C4-2B (cell line): ENCODE results near the gene DRD4.

Experiments
- ZFX ChIP-seq: fragments of 450-650 bp; IDR thresholded peaks from 2 replicates; pipeline ENCODE4 v1.6.1; 2017
- TF ChIP-seq, protein P1 (sequence below): fragments of 450-650 bp; conservative IDR thresholded peaks from 2 replicates; pipeline ENCODE4 v1.5.1; 2017; ENCODE audit warnings: mild to moderate bottlenecking

DNA sequence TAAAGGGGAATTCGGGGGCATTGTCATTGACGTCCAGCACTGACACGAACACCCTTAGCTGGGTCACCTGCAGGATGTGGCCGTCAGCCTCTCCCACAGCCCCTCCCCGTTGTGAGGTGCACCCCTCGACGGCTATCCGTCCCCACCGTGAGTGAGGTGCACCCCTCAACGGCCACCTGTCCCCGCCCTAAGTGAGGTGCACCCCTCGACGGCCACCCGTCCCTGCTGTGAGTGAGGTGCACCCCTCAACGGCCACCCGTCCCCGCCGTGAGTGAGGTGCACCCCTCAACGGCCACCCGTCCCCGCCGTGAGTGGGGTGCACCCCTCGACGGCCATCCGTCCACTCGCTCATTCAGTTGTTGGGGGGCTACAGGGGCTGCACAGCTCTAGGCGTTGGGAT is 15.2 kb upstream of the DRD4 start:
- TF ChIP-seq, protein P1, sequence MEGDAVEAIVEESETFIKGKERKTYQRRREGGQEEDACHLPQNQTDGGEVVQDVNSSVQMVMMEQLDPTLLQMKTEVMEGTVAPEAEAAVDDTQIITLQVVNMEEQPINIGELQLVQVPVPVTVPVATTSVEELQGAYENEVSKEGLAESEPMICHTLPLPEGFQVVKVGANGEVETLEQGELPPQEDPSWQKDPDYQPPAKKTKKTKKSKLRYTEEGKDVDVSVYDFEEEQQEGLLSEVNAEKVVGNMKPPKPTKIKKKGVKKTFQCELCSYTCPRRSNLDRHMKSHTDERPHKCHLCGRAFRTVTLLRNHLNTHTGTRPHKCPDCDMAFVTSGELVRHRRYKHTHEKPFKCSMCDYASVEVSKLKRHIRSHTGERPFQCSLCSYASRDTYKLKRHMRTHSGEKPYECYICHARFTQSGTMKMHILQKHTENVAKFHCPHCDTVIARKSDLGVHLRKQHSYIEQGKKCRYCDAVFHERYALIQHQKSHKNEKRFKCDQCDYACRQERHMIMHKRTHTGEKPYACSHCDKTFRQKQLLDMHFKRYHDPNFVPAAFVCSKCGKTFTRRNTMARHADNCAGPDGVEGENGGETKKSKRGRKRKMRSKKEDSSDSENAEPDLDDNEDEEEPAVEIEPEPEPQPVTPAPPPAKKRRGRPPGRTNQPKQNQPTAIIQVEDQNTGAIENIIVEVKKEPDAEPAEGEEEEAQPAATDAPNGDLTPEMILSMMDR, result no peak
- no peak for TF ChIP-seq ZFX
